PC-3 (cell line): Measurements from ENCODE around the gene ZNF160. TPM values are rescaled to one million over a fixed set of nuclear protein-coding genes. Genes with fewer than 3 reads are reported as not detected.
"Not testable (repeated sequence)": the region's sequence is repeated elsewhere in the genome, so short reads cannot be mapped to it uniquely, and the experiment has no call there.

Source experiments
- ATAC-seq: fragments of 200-7000 bp; cut with Tn5 transposase; 2 replicates; pipeline ENCODE4 v1.9.1; 2020; ENCODE audit warnings: mild to moderate bottlenecking, moderate library complexity
- BruUV-seq: library from RNA; stranded (reverse); fragments of 400-500 nt; replicated peaks from 2 replicates; lab custom pipeline; 2021; lab: Mats Ljungman, UMichigan
- CTCF ChIA-PET: fragments of 300-600 bp; sonication (Branson Sonifier 250); formaldehyde crosslinking; loops from one replicate; lab custom pipeline; 2022; ENCODE audit warnings: antibody characterized with exemption; lab: Charles Lee
- POLR2A ChIA-PET: fragments of 300-600 bp; sonication (Branson Sonifier 250); formaldehyde crosslinking; loops from one replicate; lab custom pipeline; 2022; ENCODE audit warnings: antibody characterized with exemption; ENCODE audit not compliant: unreplicated experiment; lab: Charles Lee
- DNase-seq: peaks from one replicate; pipeline ENCODE4 v3.0.0-alpha.2; 2015
- H2AFZ ChIP-seq: fragments of 300-600 bp; sonication (generic); 2 replicates; pipeline ENCODE4 v1.6.0; 2016; ENCODE audit warnings: antibody characterized with exemption, low read length
- H3F3A ChIP-seq: fragments of 300-600 bp; sonication (generic); one replicate; pipeline ENCODE4 v1.6.0; 2017; ENCODE audit warnings: antibody characterized with exemption, low read length, control low read depth, mild to moderate bottlenecking; ENCODE audit not compliant: unreplicated experiment
- H3K27ac ChIP-seq: fragments of 300-600 bp; sonication (generic); 2 replicates; pipeline ENCODE4 v1.5.1; 2016; ENCODE audit warnings: mild to moderate bottlenecking, low read length
- H3K27me3 ChIP-seq: fragments of 300-600 bp; sonication (generic); 2 replicates; pipeline ENCODE4 v1.6.1; 2016; ENCODE audit warnings: low read length, mixed read lengths
- H3K36me3 ChIP-seq: fragments of 300-600 bp; sonication (generic); 2 replicates; pipeline ENCODE4 v1.6.1; 2016; ENCODE audit warnings: low read depth, mixed run types, low read length, mixed read lengths
- H3K4me1 ChIP-seq: fragments of 300-600 bp; sonication (generic); 2 replicates; pipeline ENCODE4 v1.5.1; 2016; ENCODE audit warnings: low read length; ENCODE audit not compliant: insufficient read depth
- H3K4me2 ChIP-seq: fragments of 300-600 bp; sonication (generic); 2 replicates; pipeline ENCODE4 v1.6.0; 2016; ENCODE audit warnings: low read length
- H3K4me3 ChIP-seq: fragments of 300-600 bp; sonication (generic); 2 replicates; pipeline ENCODE4 v1.5.1; 2016; ENCODE audit warnings: mild to moderate bottlenecking, low read length, mixed read lengths
- H3K79me2 ChIP-seq: fragments of 300-600 bp; sonication (generic); 2 replicates; pipeline ENCODE4 v1.6.1; 2017; ENCODE audit warnings: low read length, mixed read lengths
- H3K9ac ChIP-seq: fragments of 300-600 bp; sonication (generic); 2 replicates; pipeline ENCODE4 v1.6.0; 2016; ENCODE audit warnings: mild to moderate bottlenecking, low read length
- H3K9me2 ChIP-seq: fragments of 300-600 bp; sonication (generic); replicated peaks from 2 replicates; pipeline ENCODE4 v1.6.1; 2016; ENCODE audit warnings: mixed run types, low read length, mixed read lengths
- H3K9me3 ChIP-seq: fragments of 300-600 bp; sonication (generic); 2 replicates; pipeline ENCODE4 v1.6.1; 2016; ENCODE audit warnings: low read length, mixed read lengths
- H4K20me1 ChIP-seq: fragments of 300-600 bp; sonication (generic); 2 replicates; pipeline ENCODE4 v1.6.1; 2016; ENCODE audit warnings: low read length, mixed read lengths
- EZH2 ChIP-seq: fragments of 300-600 bp; sonication (generic); IDR thresholded peaks from one replicate; pipeline ENCODE4 v1.6.1; 2017; ENCODE audit warnings: antibody characterized with exemption, mild to moderate bottlenecking, low read length; ENCODE audit not compliant: unreplicated experiment
- EZH2phosphoT487 ChIP-seq: fragments of 300-600 bp; sonication (generic); IDR thresholded peaks from 2 replicates; pipeline ENCODE4 v1.6.1; 2018; ENCODE audit warnings: mild to moderate bottlenecking, antibody characterized with exemption, low read length, borderline replicate concordance
- intact Hi-C: fragments of 100-400 bp; cut with micrococcal nuclease; formaldehyde crosslinking; loops from 2 replicates; pipeline ENCODE4 v1.9.0; 2023
- total RNA-seq: library from RNA; depleted of rRNA; stranded (reverse); fragments of >200 nt; gene quantifications from 2 replicates; pipeline ENCODE4 v1.2.3, GENCODE V29; 2014
- TF ChIP-seq, protein P1 (sequence below): fragments of 300-600 bp; sonication (generic); conservative IDR thresholded peaks from 2 replicates; pipeline ENCODE4 v1.5.1; 2017; ENCODE audit warnings: antibody characterized with exemption, low read depth, mild to moderate bottlenecking, low read length

Gene ZNF160
- total RNA-seq, 1 experiment from 2014 or later: 22.3 TPM

DNA sequence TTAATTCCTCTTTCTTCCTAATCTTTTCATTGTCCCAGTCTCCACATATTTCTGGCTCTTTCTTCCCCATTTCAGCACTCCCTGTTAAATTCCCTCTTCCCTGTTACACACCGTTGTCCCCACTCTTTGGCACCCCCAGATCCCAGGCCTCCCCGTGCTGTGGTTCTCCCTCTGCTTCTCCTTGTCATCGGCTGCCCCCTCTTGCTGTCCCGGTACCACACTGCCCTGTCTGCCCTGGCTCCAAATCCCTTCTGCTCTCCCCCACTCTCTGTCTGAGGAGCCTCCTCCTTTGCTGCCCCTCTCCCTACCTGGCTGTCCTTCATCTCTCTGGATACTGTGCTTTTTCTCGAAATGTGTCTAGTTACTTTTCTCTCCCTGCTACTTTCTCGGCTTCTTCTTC is 28.5 kb upstream of the ZNF160 start:
- intact Hi-C loops: no loop called here
- H3K4me2 ChIP-seq: peak overlapping the region; percentile 74
- ATAC-seq: peak; percentile 20; the same call in 1 of the 2 replicates
- H3K4me3 ChIP-seq: peak overlapping the region; percentile 58
- H3K9ac ChIP-seq: no peak overlapping the region
- no peaks in the 10 kb centered on the region for H4K20me1 ChIP-seq
- H3K79me2 ChIP-seq: no peaks in the 10 kb centered on the region
- peaks cover 5% of the 10 kb centered on the region; the same call in 1 of the 2 replicates for H3K9me3 ChIP-seq
- CTCF ChIA-PET: no interaction called here
- POLR2A ChIA-PET: no interaction called here
- H3K27ac ChIP-seq: no peak overlapping the region
- no peaks in the 10 kb centered on the region for H3K4me1 ChIP-seq
- no peaks in the 10 kb centered on the region for H3K36me3 ChIP-seq
- DNase-seq: no peak
- no peak for TF ChIP-seq EZH2phosphoT487
- H2AFZ ChIP-seq: peak overlapping the region; percentile 78
- H3F3A ChIP-seq: no peaks in the 10 kb centered on the region
- no TSS peak for BruUV-seq
- no peaks in the 10 kb centered on the region for H3K27me3 ChIP-seq
- no peaks in the 10 kb centered on the region for H3K9me2 ChIP-seq

DNA sequence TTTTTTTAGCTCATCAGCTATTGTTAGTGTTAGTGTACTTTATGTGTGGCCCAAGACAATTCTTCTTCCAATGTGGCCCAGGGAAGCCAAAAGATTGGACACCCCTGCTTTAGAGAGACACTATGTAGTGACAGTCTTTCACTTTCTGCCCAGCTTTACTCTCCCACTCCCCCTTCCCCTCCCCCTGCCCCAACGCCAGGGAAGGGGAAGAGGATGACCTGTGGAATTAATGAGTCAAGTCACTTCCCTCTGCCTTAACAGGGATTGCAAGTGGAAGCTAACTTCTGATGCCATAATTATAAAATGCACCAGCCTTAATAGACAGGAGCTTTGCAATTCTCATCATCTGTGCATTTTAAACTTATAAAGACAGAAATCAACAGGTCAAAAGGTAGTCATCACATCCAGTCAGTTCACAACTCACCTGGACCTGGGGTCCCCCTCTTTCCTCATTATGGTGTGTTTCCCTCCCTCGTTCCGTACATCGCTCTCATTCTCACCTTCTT is 27.9 kb upstream of the ZNF160 start:
- no peak for TF ChIP-seq EZH2
- TF ChIP-seq EZH2phosphoT487: no peak
- TF ChIP-seq, protein P1, sequence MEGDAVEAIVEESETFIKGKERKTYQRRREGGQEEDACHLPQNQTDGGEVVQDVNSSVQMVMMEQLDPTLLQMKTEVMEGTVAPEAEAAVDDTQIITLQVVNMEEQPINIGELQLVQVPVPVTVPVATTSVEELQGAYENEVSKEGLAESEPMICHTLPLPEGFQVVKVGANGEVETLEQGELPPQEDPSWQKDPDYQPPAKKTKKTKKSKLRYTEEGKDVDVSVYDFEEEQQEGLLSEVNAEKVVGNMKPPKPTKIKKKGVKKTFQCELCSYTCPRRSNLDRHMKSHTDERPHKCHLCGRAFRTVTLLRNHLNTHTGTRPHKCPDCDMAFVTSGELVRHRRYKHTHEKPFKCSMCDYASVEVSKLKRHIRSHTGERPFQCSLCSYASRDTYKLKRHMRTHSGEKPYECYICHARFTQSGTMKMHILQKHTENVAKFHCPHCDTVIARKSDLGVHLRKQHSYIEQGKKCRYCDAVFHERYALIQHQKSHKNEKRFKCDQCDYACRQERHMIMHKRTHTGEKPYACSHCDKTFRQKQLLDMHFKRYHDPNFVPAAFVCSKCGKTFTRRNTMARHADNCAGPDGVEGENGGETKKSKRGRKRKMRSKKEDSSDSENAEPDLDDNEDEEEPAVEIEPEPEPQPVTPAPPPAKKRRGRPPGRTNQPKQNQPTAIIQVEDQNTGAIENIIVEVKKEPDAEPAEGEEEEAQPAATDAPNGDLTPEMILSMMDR: no peak
- peaks cover 4% of the 10 kb centered on the region; the same call in 1 of the 2 replicates for H3K9me3 ChIP-seq
- H4K20me1 ChIP-seq: no peaks in the 10 kb centered on the region
- H3K79me2 ChIP-seq: no peaks in the 10 kb centered on the region
- no peaks in the 10 kb centered on the region for H3K4me1 ChIP-seq
- no TSS peak for BruUV-seq
- CTCF ChIA-PET: interaction anchor here (0.6 kb wide), 1 partner anchor 615 kb away, joined by 3 read pairs; no protein-coding TSS in a partner anchor
- ATAC-seq: no peak
- no peaks in the 10 kb centered on the region for H3K9me2 ChIP-seq
- intact Hi-C loops: no loop called here
- H3K36me3 ChIP-seq: no peaks in the 10 kb centered on the region
- no peak overlapping the region for H3K4me3 ChIP-seq
- peak overlapping the region; percentile 74; the same call in 1 of the 2 replicates for H3K4me2 ChIP-seq
- no peak overlapping the region for H3K9ac ChIP-seq
- H3K27ac ChIP-seq: no peak overlapping the region
- POLR2A ChIA-PET: no interaction called here
- no peak overlapping the region for H2AFZ ChIP-seq
- no peaks in the 10 kb centered on the region for H3F3A ChIP-seq
- DNase-seq: no peak
- no peaks in the 10 kb centered on the region for H3K27me3 ChIP-seq

DNA sequence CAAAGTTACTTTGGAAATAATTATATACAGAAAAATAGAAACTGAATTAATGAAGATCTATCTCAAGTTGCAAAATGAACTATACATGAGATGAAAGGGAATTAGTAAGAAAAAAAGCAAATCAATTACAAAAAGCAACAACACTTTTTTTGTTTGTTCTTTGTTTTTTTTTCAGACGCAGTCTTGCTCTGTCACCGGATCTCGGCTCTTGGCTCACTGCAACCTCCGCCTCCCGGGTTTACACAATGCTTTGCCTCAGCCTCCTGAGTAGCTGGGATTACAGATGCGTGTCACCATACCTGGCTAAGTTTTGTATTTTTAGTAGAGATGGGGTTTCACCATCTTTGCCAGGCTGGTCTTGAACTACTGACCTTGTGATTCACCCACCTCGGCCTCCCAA is 27.3 kb upstream of the ZNF160 start:
- Histone ChIP-seq H3K4me2 (no peak overlapping the region), H3K36me3 (no peaks in the 10 kb centered on the region), H3K9me2 (no peaks in the 10 kb centered on the region), H2AFZ (no peak overlapping the region), H3K27ac (no peak overlapping the region), H3F3A (no peaks in the 10 kb centered on the region), H3K79me2 (no peaks in the 10 kb centered on the region), H4K20me1 (no peaks in the 10 kb centered on the region), H3K4me1 (no peaks in the 10 kb centered on the region), H3K27me3 (no peaks in the 10 kb centered on the region), H3K4me3 (no peak overlapping the region), H3K9ac (no peak overlapping the region), H3K9me3 (no peaks in the 10 kb centered on the region)
- ATAC-seq (no peak), DNase-seq (no peak)
- POLR2A ChIA-PET: no interaction called here
- CTCF ChIA-PET: no interaction called here
- TF ChIP-seq EZH2: no peak
- no peak for TF ChIP-seq EZH2phosphoT487
- TF ChIP-seq, protein P1: no peak
- intact Hi-C loops: no loop called here
- no TSS peak for BruUV-seq

DNA sequence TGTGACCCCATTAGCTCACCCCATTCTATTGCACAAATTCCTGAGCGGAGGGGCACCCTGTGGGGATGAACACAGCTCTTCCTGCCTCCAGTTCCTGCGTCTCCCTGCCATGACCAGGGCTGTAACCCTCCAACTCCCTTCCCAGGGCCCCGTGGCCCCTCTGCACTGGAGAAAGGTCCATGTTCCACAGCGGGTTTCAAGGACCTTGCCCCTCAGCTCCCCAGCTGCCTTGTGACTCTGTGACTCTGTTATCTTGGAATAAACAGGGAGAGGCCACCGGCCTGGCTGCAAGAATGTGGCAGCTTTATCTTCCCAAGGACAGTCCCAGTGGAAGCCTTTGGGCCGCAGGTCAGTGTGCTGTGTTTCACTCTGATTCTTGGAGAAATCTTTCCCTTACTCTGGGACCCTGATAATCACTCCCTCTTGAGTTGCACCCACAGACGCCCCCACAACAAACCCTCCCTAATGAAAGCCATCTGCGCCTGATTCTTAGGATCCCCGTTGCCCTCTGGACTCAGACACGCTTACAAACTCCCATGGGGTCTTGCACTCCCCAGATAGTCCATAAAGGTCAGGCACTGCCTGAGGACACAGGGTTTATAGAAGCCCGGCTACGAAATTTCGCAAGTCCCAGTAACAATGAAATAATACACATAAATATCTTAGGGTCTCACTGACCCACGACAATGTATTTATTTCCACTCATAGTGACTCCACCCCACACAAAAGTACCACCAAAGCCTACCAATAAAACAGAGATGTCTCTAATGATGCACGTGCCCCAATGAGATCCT is 23.7 kb upstream of the ZNF160 start:
- POLR2A ChIA-PET, BruUV-seq, CTCF ChIA-PET: not testable (repeated sequence)

More for the DNA sequence above, 23.7 kb upstream of the ZNF160 start:
- H3K4me2 ChIP-seq, H3K9ac ChIP-seq, H3K9me3 ChIP-seq, H3K36me3 ChIP-seq, H3F3A ChIP-seq, H3K9me2 ChIP-seq, ATAC-seq, H3K4me1 ChIP-seq, H3K4me3 ChIP-seq, H3K27me3 ChIP-seq, H3K79me2 ChIP-seq, intact Hi-C loops, DNase-seq, H2AFZ ChIP-seq, H4K20me1 ChIP-seq, H3K27ac ChIP-seq: not testable (repeated sequence)
